GM19324 (cell line): Measurements from ENCODE around the gene DNAH7.

Source experiments
- ATAC-seq: cut with Tn5 transposase; IDR thresholded peaks from one replicate; pipeline ENCODE4 v1.9.1; 2021; ENCODE audit warnings: mild to moderate bottlenecking, moderate library complexity; ENCODE audit not compliant: unreplicated experiment, low FRiP score

The DNAH7 gene

GRCh38 chr2:195818526-195818925 is 250.1 kb downstream of the DNAH7 start:
- ATAC-seq = no peak

- no peak for ATAC-seq
Measured at GRCh38 chr2:195818106-195818505, 250.5 kb downstream of the DNAH7 start.

- ATAC-seq = no peak
Measured at GRCh38 chr2:195815083-195815482, 253.6 kb downstream of the DNAH7 start.

DNA sequence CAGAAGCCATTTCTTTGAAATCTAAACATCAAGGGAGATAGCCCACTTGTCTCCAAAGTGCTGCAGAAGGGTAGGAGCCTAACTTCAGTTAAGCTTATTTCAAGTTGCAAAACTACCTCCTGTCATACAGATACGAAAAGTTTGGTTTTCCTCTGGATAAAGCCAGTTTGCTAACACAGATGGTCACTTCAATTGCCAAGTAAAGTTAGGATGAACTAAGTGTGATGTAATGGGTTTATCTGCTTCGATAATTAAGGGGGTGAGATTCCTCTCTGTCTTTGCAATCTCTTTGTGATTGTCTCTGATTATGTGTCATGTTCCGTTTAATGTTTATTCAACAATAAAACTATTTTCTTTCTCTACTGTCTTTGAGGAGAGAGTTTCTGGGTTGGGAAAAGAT is 255.2 kb downstream of the DNAH7 start:
- no peak for ATAC-seq

DNA sequence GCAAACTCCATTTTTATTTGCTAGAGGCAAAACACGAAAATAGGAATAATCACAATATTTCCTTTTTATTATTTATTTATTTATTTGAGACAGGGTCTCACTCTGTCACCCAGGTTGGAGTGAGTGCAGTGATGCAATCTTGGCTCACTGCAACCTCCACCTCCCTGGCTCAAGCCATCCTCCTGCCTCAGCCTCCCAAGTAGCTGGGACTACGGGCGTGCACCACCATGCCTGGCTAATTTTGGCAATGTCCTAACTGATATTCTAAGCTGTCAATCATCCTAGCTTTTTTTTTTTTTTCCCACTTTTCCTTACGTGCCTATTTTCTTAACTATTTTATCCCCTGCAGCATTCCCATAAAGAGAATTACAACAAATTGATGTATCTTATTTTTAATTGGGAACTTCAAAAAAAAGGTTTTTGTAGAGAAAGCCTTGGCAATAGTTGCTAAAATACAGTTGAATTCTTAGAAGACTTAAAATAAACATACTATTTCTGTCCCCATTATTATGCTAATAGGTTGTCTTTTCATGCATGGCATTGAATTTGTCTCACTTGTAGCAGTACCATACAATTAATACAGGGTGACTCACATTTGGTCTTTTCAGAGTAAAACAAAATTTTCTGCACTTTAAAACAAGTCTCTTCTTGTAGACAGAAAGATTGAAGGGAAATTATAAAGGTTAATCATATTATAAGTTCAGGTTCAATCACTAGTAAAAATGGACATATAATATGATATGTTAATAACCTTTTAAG is 258.1 kb downstream of the DNAH7 start:
- no peak for ATAC-seq

- ATAC-seq = no peak
Measured at GRCh38 chr2:195808189-195808588, 260.4 kb downstream of the DNAH7 start.

DNA sequence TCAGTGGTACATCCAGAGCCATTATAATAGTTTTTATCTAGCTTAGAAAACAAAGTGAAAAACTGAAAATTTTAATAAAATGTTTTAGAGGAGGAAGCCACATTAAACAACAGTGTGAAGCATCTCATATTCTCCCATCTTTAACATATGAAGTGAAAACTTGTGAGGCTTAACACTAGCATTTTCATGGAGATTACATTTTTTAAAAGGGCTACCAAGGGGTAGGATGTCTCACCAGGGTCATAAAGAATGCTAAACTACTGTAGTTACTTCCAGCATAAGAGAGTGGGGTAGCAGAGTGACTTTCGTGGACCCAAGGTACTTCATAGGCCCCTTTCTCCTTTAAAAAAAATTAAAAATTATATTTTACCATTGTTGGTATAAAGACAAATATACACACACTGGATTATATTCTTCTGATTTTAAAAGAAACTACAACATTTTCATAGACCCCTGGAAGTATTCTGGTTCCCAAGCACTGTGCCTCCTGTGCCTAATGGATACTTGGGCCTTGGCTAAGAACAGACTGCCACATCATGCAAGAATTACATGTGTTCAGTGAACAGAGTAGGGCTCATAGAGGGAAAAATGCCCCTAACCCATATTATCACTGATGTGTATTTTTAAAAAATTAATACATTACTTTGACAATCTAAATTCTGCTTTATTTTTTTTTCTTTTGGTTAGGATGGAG is 263.2 kb downstream of the DNAH7 start:
- no peak for ATAC-seq

- ATAC-seq = no peak
Measured at GRCh38 chr2:195795879-195796278, 272.8 kb downstream of the DNAH7 start.

GRCh38 chr2:195793881-195794280 is 274.8 kb downstream of the DNAH7 start:
- ATAC-seq = no peak

DNA sequence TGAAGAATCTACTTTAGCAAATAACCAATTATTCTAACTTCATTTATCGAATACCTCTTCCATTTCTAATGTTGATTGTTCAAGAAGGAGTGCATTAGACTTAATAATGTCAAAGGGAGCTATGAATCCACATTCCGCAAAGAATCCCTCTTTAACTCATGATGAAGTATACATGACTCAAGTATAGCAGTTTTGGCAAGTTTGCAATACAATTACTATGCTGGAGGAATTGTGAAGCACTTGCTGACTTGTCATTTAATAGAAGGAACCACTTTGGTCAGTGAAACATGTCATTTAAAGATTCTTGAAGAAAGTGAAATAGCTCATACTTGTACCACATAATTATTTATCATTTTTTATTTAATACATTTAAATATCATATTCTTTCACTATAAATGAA is 286.5 kb downstream of the DNAH7 start:
- ATAC-seq = no peak

DNA sequence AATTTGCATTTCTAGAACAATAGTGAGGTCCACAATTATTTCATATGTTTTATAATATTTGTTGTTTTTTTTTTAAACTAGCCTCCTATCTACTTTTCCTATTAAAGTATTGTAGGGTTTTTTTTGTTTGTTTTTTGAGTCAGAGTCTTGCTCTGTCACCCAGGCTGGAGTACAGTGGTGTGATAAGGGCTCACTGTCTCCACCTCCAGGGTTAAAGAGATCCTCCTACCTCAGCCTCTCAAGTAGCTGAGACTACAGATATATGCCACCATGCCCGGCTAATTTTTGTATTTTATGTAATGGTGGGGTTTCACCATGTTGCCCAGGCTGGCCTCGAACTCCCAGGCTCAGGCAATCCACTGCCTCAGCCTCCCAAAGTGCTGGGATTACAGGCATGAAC is 289.1 kb downstream of the DNAH7 start:
- no peak for ATAC-seq

GRCh38 chr2:195769975-195770374 is 298.7 kb downstream of the DNAH7 start:
- no peak for ATAC-seq

DNA sequence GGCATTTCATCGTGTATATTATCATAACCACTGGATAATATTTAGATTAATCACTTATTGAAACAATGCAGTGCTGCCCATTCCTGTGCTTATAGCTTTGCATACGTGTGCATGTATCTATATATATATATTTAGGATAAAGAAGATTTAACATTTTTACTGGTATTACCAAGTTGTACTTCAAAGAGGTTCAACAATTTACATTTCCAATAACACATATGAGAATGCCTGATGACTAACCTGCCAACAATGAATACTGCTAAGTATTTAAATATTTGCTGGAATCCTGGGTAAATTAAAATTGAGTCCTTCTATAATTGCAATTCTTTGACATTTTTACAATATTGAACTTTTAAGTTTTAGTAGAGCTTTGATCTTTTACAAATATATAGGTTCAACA is 300.2 kb downstream of the DNAH7 start:
- ATAC-seq = no peak

- no peak for ATAC-seq
Measured at GRCh38 chr2:195766691-195767090, 301.9 kb downstream of the DNAH7 start.

DNA sequence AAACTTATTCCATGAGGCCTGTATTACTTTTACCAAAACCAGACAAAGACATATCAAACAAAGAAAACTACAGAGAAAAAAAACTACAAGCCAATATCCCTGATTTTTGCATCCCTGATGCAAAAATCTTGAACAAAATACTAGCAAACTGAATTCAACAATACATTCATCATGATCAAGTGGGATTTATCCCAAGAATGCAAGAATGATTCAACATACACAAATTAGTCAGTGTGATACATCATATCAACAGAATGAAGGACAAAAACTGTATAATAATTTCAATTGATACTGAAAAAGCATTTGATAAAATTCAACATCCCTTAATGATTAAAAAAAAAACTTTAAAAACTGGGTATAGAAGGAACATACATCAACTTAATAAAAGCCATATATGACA is 304.8 kb downstream of the DNAH7 start:
- ATAC-seq = no peak

DNA sequence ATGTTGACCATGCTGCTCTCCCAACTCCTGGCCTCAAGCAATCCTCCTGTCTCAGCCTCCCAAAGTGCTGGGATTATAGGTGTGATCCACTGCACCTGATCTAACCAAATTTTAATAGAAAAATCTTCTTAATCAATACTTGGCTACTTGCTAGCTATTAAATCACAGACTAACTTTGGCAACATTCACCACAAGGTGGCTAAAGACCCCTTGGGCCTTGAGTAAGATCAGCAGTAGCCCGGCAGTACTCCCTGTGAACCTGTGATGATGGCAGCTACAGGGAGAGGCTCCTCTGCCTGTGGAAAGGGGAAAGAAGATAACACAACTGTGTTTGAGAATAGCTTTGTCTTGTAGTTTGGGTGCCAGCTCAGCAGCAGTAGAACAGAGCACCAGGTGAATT is 308.8 kb downstream of the DNAH7 start:
- ATAC-seq = no peak

DNA sequence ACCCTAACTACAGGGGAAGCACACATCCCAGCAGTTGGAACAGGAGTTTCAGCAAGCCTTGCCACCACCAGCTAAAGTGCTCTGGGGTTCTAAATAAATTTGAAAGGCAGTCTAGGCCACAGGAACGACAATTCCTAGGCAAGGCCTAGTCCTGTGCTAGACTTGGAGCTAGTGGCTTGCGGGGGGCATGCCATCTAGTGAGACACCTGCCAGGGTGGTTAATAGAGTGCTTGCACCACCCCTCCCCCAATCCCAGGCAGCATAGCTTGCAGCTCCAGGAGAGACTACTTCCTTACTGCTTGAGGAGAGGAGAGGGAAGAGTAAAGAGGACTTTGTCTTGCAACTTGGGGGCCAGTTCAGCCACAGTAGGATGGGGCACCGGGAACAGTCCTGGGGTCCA is 309.8 kb downstream of the DNAH7 start:
- ATAC-seq = no peak

- ATAC-seq = no peak
Measured at GRCh38 chr2:195756218-195756942, 312.3 kb downstream of the DNAH7 start.

GRCh38 chr2:195741191-195741590 is 327.4 kb downstream of the DNAH7 start:
- no peak for ATAC-seq

GRCh38 chr2:195737511-195738325 is 330.9 kb downstream of the DNAH7 start:
- no peak for ATAC-seq

GRCh38 chr2:195735347-195735746 is 333.3 kb downstream of the DNAH7 start:
- no peak for ATAC-seq
